Spleen (tissue), 7 donors: ENCODE data around the gene PHKA1.

Experiments
- CTCF ChIP-seq, 11 experiments: fragments of 200-600 bp in 7 of 11; fragments of 450-650 bp in 4 of 11; sonication (generic) in 4 of 11; IDR thresholded peaks in 8 of 11; conservative IDR thresholded peaks in 3 of 11; 1 replicate in 7 of 11; 2 replicates in 4 of 11; pipeline versions ENCODE4 v1.4.0 to v1.8.0; 2016 to 2021; ENCODE audit warnings: antibody characterized with exemption in 11 of 11, inconsistent platforms in 4 of 11, mild to moderate bottlenecking in 1 of 11
- POLR2A ChIP-seq, 3 donors: fragments of 450-650 bp; IDR thresholded peaks; one replicate each; pipeline ENCODE4 v1.5.1; 2017; ENCODE audit warnings: antibody characterized with exemption in 3 of 3, mild to moderate bottlenecking in 1 of 3
- donor health status: DM: no; HTN: no; CAD: no; lungs with moderate emphysema.
- donor health status: DM: no; HTN: no; CAD: no.
- donor health status: DM: no; HTN: no; CAD: no.

DNA sequence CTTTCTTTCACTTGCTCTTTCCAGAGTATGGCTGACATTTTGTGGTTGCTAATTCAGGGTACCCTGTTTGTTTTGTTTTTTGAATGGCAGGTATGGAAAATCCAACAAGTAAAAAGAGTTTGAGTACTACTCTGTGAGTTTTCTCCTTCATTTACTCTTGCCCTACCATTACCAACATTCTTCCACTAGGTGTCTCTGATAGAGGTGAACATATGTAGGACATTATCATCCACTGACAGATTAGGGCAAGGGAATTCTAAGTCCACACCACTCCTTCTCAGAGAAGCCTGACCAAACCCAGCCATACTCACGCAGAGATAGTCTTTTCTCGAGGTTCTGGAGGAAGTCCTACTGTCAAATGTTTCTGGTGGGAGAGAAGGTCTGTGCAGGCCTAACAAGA lies 104.8 kb downstream of the PHKA1 start:
- TF ChIP-seq CTCF (IDR thresholded peaks at IDR 0.05 in 8 of 11, conservative IDR thresholded peaks at IDR 0.05 in 3 of 11) (no peak), POLR2A (IDR thresholded peaks at IDR 0.05) (no peak)
